Measurements from ENCODE around the gene ECI1.

ECI1 gene

GRCh38 chr16:2233046-2233775 lies 18.2 kb downstream of the ECI1 start:
- H3K27ac ChIP-seq: 0 out of 2 replicates have a peak overlapping the region, but pooled peaks have one; percentile 5
- TF ChIP-seq ZFX (IDR thresholded peaks at IDR 0.05; ENCODE audit: borderline replicate concordance) (no peak), CTCF (IDR thresholded peaks at IDR 0.05) (no peak)

DNA sequence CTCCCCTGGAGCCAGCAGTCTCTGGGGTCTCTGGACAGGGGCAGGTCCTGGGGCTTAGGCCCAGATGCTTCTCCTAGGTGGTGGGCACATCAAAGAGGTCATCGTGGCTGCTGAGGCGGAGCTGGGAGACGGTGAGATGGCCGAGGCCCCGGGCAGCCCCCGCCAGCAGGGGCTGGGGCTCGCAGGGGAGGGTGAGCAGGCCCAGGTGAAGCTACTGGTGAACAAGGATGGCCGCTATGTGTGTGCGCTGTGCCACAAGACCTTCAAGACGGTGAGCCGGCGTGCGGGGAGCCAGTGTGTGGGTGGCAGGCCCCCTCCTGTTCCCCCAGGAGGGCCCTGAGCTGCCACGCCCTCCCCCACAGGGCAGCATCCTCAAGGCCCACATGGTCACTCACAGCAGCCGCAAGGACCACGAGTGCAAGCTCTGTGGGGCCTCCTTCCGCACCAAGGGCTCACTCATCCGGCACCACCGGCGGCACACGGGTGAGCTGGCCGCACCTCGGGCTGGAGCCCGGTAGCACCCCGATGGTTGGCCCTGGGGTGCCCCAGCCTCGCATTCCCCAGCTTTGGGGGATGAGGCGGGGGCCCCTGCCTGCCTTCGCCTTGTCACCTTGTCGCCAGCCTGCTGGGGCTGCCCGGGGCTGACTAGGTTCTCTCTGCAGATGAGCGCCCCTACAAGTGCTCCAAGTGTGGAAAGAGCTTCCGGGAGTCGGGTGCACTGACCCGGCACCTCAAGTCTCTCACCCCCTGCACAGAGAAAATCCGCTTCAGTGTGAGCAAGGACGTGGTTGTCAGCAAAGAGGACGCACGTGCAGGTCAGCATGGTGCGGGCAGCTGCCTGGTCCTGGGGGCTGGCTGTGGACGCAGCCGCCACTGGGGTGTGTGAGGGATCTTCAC lies 19.0 kb downstream of the ECI1 start:
- TF ChIP-seq ZFX (IDR thresholded peaks at IDR 0.05; ENCODE audit: borderline replicate concordance) (no peak), CTCF (IDR thresholded peaks at IDR 0.05) (no peak)
- no peak overlapping the region for H3K27ac ChIP-seq

DNA sequence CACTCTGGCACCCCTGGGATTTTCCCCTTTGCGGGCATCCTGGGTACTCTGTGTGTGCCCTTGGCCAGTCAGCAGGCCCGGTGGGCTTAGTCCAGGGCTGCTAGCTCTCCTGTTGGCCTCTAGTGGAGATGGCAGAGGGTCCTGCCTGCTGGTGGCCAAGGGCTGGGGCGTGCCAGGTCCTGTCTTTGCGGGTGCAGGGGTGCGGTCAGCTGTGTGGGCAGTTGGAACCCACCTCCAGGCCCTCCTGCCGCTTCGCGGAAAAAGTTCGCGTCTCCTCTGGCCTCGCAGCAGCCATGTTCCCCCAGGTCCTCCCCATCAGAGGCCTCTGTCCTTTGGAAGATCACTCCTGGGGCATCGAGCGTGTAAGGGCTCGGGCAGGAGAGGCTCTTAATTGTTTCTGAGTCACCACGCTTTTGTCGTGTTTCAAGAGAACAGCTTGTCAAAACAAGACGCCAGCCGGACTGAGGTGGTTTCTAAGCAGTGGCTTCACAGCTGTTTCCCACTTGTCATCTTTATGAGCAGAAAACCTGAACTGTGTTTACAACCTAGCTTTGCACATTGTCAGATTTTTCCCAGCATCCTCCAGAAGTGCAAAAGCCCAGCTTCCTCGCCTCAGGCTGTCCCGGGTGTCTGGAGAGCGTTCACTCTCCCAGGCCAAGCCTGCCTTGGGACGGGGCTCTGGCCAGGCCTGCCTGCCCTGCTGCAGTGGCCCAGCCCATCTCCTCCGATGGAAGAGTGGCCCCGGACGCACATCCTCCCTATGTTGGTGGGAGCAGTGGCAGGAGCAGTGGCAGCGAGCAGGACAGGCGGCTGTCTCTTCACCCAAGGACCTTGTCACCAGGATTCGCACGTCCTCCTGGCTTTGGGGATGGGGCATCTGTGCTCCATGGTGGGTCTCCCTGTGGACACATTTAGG lies 20.1 kb downstream of the ECI1 start:
- no peak overlapping the region for H3K27ac ChIP-seq
- no peak for TF ChIP-seq ZFX (IDR thresholded peaks at IDR 0.05; ENCODE audit: borderline replicate concordance)
- TF ChIP-seq CTCF (IDR thresholded peaks at IDR 0.05): no peak

GRCh38 chr16:2230376-2230775 lies 21.0 kb downstream of the ECI1 start:
- H3K27ac ChIP-seq: no peak overlapping the region
- TF ChIP-seq ZFX (IDR thresholded peaks at IDR 0.05; ENCODE audit: borderline replicate concordance) (no peak), CTCF (IDR thresholded peaks at IDR 0.05) (no peak)

DNA sequence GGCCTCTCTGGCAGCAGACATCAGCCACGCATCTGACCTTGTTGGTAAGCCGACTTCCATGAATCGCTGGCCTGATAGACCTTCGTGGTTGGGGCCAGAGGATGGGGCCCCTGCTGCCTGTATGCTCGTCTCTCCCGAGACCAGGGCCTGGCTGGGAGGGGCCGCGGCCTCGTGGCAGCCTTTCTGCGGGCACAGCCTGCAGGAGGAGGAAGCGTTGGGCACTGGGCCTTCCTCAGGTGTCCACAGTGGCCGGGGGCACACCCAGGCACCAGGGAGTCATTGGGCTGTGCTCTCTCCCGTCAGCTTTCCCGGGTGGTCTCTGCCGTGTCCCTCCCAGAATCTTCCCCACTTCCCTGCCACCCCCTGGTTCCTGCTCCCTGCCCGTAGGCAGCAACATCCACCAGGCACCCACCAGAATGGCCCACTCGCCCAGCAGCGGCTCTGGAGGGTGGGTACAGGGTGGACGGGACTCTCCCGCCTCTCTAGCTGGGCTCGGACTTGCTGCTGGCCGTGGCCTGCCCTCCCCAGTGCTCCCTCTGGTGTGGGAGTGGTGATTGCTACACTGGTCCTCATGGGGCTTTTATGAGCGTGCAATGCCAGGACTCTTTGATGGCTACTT lies 21.6 kb downstream of the ECI1 start:
- no peak overlapping the region for H3K27ac ChIP-seq
- TF ChIP-seq CTCF (IDR thresholded peaks at IDR 0.05) (no peak), ZFX (IDR thresholded peaks at IDR 0.05; ENCODE audit: borderline replicate concordance) (no peak)

DNA sequence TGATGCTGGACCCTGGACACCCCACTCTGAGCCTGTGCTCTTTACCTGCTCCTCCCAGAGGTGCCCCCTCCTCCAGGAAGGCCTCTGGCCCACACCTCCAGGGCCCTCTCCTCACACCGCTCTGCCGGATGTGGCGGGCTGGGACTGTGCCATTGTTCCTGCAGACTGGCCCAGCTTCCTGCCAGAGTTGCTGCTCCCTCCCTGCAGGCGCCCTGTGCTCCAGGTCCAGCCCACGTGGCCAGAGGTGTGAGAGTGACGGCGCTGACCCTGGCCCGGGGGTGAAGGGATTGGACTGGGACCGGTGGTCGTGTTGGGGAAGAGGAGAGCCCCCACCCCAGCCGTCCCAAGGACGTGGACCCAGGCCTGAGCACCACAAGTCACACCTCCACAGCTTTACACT lies 22.3 kb downstream of the ECI1 start:
- H3K27ac ChIP-seq: no peak overlapping the region

More for the DNA sequence above, 22.3 kb downstream of the ECI1 start:
- TF ChIP-seq ZFX (IDR thresholded peaks at IDR 0.05; ENCODE audit: borderline replicate concordance) (no peak), CTCF (IDR thresholded peaks at IDR 0.05) (no peak)

Measured in 22Rv1 (cell line).